GM18498 (cell line): ENCODE data around the gene TRAF3IP3.
A peak's percentile ranks its signal among the peaks of the same experiment; 100 is the strongest.

Experiments used
- ATAC-seq: cut with Tn5 transposase; IDR thresholded peaks from one replicate; pipeline ENCODE4 v1.9.1; 2021; ENCODE audit warnings: mild to moderate bottlenecking, moderate library complexity; ENCODE audit not compliant: unreplicated experiment

The TRAF3IP3 gene

GRCh38 chr1:209797978-209798639 lies 42.3 kb downstream of the TRAF3IP3 start:
- no peak for ATAC-seq

GRCh38 chr1:209800984-209801834 lies 45.4 kb downstream of the TRAF3IP3 start:
- ATAC-seq, result no peak

- no peak for ATAC-seq
Observed at GRCh38 chr1:209802117-209802779, 46.4 kb downstream of the TRAF3IP3 start.

- ATAC-seq, result no peak
Observed at GRCh38 chr1:209802780-209803152, 46.9 kb downstream of the TRAF3IP3 start.

GRCh38 chr1:209803568-209803967 lies 47.7 kb downstream of the TRAF3IP3 start:
- no peak for ATAC-seq

GRCh38 chr1:209805341-209805781 lies 49.5 kb downstream of the TRAF3IP3 start:
- no peak for ATAC-seq

GRCh38 chr1:209805875-209806760 lies 50.3 kb downstream of the TRAF3IP3 start, which contains the start of gene IRF6:
IRF6 (minus strand) TSS chr1:209806142; CDS start chr1:209801413, 4,729 bp downstream.
- peak; percentile 94 for ATAC-seq

- ATAC-seq, result no peak
Observed at GRCh38 chr1:209807509-209807908, 51.7 kb downstream of the TRAF3IP3 start.

- no peak for ATAC-seq
Observed at GRCh38 chr1:209808059-209808581, 52.3 kb downstream of the TRAF3IP3 start.

GRCh38 chr1:209809611-209810010 lies 53.8 kb downstream of the TRAF3IP3 start:
- ATAC-seq, result no peak

- no peak for ATAC-seq
Observed at GRCh38 chr1:209810783-209811182, 54.9 kb downstream of the TRAF3IP3 start.

GRCh38 chr1:209813902-209814301 lies 58.0 kb downstream of the TRAF3IP3 start:
- ATAC-seq, result no peak

GRCh38 chr1:209815490-209815889 lies 59.6 kb downstream of the TRAF3IP3 start:
- no peak for ATAC-seq

GRCh38 chr1:209815931-209816341 lies 60.1 kb downstream of the TRAF3IP3 start:
- no peak for ATAC-seq

- no peak for ATAC-seq
Observed at GRCh38 chr1:209816923-209817322, 61.1 kb downstream of the TRAF3IP3 start.

- ATAC-seq, result no peak
Observed at GRCh38 chr1:209817691-209818090, 61.8 kb downstream of the TRAF3IP3 start.

GRCh38 chr1:209819058-209819457 lies 63.2 kb downstream of the TRAF3IP3 start:
- ATAC-seq, result no peak

GRCh38 chr1:209820986-209821385 lies 65.1 kb downstream of the TRAF3IP3 start:
- ATAC-seq, result no peak

- no peak for ATAC-seq
Observed at GRCh38 chr1:209822706-209823105, 66.9 kb downstream of the TRAF3IP3 start.
